Natural killer cell (primary cell): ENCODE results near the gene FFAR4. TPM values are rescaled to one million over a fixed set of nuclear protein-coding genes. Genes with fewer than 3 reads are reported as not detected.

Source experiments
- ATAC-seq, 3 donors: fragments of 150-1000 bp in 2 of 3; fragments of 200-7000 bp in 1 of 3; cut with Tn5 transposase; 1 replicate in 1 of 3; 2 replicates in 2 of 3; pipeline ENCODE4 v1.10.0; 2021; ENCODE audit warnings: mild to moderate bottlenecking in 2 of 3, moderate library complexity in 2 of 3
- DNase-seq, 2 donors: peaks; one replicate each; pipeline versions ENCODE4 v3.0.0 to v3.0.0-alpha.2; 2013 to 2021; ENCODE audit warnings: mixed read lengths in 1 of 2
- H3K27ac ChIP-seq: one replicate; pipeline ENCODE4 v1.5.1; 2013; ENCODE audit warnings: mild to moderate bottlenecking, low read length
- H3K27me3 ChIP-seq: one replicate; pipeline ENCODE4 v1.6.1; 2013; ENCODE audit warnings: low read length; ENCODE audit not compliant: control insufficient read depth, insufficient read depth
- H3K36me3 ChIP-seq: one replicate; pipeline ENCODE4 v1.6.1; 2013; ENCODE audit warnings: low read length; ENCODE audit not compliant: control insufficient read depth, insufficient read depth
- H3K4me1 ChIP-seq: one replicate; pipeline ENCODE4 v1.6.1; 2013; ENCODE audit warnings: low read length; ENCODE audit not compliant: control insufficient read depth, insufficient read depth
- H3K4me3 ChIP-seq: one replicate; pipeline ENCODE4 v1.5.1; 2013; ENCODE audit warnings: low read length
- H3K9me3 ChIP-seq: one replicate; pipeline ENCODE4 v1.6.1; 2013; ENCODE audit warnings: low read length; ENCODE audit not compliant: control insufficient read depth, insufficient read depth
- H3K27ac Mint-ChIP-seq, 2 donors: one replicate each; pipeline ENCODE4 v1.8.0; 2022; ENCODE audit warnings: mild to moderate bottlenecking in 2 of 2, mixed read lengths in 2 of 2, moderate library complexity in 1 of 2
- H3K27me3 Mint-ChIP-seq, 2 donors: one replicate each; pipeline ENCODE4 v1.8.0; 2022; ENCODE audit warnings: low read depth in 2 of 2, mixed read lengths in 2 of 2
- H3K36me3 Mint-ChIP-seq: one replicate; pipeline ENCODE4 v1.8.0; 2022; ENCODE audit warnings: mixed read lengths
- H3K4me1 Mint-ChIP-seq, 2 donors: one replicate each; pipeline ENCODE4 v1.8.0; 2022; ENCODE audit warnings: mixed read lengths in 2 of 2
- H3K4me3 Mint-ChIP-seq: one replicate; pipeline ENCODE4 v1.8.0; 2022; ENCODE audit warnings: mild to moderate bottlenecking, moderate library complexity, mixed read lengths
- H3K9me3 Mint-ChIP-seq, 2 donors: one replicate each; pipeline ENCODE4 v1.8.0; 2022; ENCODE audit warnings: mixed read lengths in 2 of 2
- WGBS: methylation state at CpG from one replicate; pipeline ENCODE4 v1.1.7; 2013; ENCODE audit warnings: missing lambda C conversion rate; ENCODE audit not compliant: insufficient coverage; 5-methylcytosine and 5-hydroxymethylcytosine counted together
- intact Hi-C: fragments of 100-400 bp; cut with micrococcal nuclease; formaldehyde crosslinking; loops from one replicate; pipeline ENCODE4 v1.14.2; 2022
- total RNA-seq, 4 donors: library from RNA; stranded (reverse); fragments of 120-200 nt in 1 of 4; gene quantifications; one replicate each; pipeline versions ENCODE4 v1.2.3 to v1.2.4, GENCODE V29; 2013 to 2022
- TF ChIP-seq, protein P1 (sequence below): fragments of 200-600 bp; IDR thresholded peaks from one replicate; pipeline ENCODE4 v1.8.0; 2022; ENCODE audit warnings: antibody characterized with exemption

FFAR4 gene
- total RNA-seq, 3 donors from 2014 or later (not counting 1 experiment from before 2014, with no cell fraction given): not detected

DNA sequence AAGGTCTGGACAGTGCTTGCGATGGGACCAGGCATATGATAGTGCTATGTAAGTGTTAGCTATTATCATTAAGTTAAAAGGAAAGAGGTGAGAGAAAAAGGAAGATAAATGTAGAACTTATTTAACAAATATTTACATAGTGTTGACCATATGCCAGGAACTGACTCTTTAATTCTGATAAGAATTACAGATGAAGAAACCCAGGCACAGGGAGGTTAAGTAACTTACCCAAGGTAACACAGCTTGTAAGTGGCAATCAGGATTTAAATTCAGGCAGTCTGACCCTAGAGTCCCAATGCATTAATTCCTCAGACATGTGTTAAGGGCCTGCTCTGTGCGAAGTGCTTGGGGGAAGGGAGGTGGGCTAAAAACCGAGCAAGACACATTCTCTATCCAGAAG, 11.1 kb downstream of the FFAR4 start:
- Histone ChIP-seq H3K36me3 (no peaks in the 10 kb centered on the region), H3K4me3 (no peak overlapping the region), H3K27me3 (peaks cover under 1% of the 10 kb centered on the region), H3K27ac (no peak overlapping the region), H3K9me3 (no peaks in the 10 kb centered on the region), H3K4me1 (peaks cover 5% of the 10 kb centered on the region)
- intact Hi-C loops: no loop called here
- peaks cover 2 to 7% of the 10 kb centered on the region in 2 donors for H3K9me3 Mint-ChIP-seq
- H3K27me3 Mint-ChIP-seq: peaks cover 13 to 33% of the 10 kb centered on the region in 2 donors
- ATAC-seq (no peak), DNase-seq (no peak)
- 89% methylated on average over 3 of the region's 3 CpGs for WGBS
- H3K27ac Mint-ChIP-seq: no peak overlapping the region
- no peaks in the 10 kb centered on the region for H3K36me3 Mint-ChIP-seq
- TF ChIP-seq, protein P1, sequence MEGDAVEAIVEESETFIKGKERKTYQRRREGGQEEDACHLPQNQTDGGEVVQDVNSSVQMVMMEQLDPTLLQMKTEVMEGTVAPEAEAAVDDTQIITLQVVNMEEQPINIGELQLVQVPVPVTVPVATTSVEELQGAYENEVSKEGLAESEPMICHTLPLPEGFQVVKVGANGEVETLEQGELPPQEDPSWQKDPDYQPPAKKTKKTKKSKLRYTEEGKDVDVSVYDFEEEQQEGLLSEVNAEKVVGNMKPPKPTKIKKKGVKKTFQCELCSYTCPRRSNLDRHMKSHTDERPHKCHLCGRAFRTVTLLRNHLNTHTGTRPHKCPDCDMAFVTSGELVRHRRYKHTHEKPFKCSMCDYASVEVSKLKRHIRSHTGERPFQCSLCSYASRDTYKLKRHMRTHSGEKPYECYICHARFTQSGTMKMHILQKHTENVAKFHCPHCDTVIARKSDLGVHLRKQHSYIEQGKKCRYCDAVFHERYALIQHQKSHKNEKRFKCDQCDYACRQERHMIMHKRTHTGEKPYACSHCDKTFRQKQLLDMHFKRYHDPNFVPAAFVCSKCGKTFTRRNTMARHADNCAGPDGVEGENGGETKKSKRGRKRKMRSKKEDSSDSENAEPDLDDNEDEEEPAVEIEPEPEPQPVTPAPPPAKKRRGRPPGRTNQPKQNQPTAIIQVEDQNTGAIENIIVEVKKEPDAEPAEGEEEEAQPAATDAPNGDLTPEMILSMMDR: no peak
- H3K4me1 Mint-ChIP-seq: no peaks in the 10 kb centered on the region
- no peak overlapping the region for H3K4me3 Mint-ChIP-seq

DNA sequence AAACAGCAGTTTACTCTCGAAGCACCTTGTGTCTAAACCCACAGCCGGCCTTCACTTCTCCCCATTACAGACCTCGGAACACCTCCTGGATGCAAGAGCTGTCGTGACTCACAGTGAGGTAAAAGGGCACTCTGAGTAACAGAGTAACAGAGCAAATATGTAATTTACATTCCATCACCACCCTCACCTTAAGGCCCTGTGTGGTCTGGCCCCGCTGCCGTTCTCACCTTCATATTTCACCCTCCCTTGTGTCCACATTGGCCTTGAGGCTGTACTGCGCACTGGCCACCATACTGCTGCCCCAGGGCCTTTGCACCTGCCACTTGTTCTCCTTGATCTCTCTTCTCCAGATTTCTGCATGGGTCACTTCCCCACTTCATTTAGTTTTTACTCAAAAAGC, 12.6 kb downstream of the FFAR4 start:
- Histone ChIP-seq H3K9me3 (no peaks in the 10 kb centered on the region), H3K36me3 (no peaks in the 10 kb centered on the region), H3K4me1 (no peaks in the 10 kb centered on the region), H3K27ac (no peak overlapping the region), H3K27me3 (no peaks in the 10 kb centered on the region), H3K4me3 (no peak overlapping the region)
- peaks cover 2 to 7% of the 10 kb centered on the region in 2 donors for H3K9me3 Mint-ChIP-seq
- DNase-seq: no peak
- ATAC-seq: no peak
- 90% methylated on average over 7 of the region's 7 CpGs for WGBS
- H3K27me3 Mint-ChIP-seq: peaks cover 8 to 17% of the 10 kb centered on the region in 2 donors
- H3K4me1 Mint-ChIP-seq: no peaks in the 10 kb centered on the region
- H3K27ac Mint-ChIP-seq: no peak overlapping the region
- no peaks in the 10 kb centered on the region for H3K36me3 Mint-ChIP-seq
- intact Hi-C loops: no loop called here
- TF ChIP-seq, protein P1: no peak
- no peak overlapping the region for H3K4me3 Mint-ChIP-seq

GRCh38 chr10:93579985-93580711, 13.7 kb downstream of the FFAR4 start:
- H3K4me1 Mint-ChIP-seq: no peaks in the 10 kb centered on the region
- WGBS: 83% methylated on average over 3 of the region's 3 CpGs
- H3K27ac Mint-ChIP-seq: no peak overlapping the region
- H3K27ac ChIP-seq: no peak overlapping the region
- H3K9me3 ChIP-seq: no peaks in the 10 kb centered on the region
- no peak overlapping the region for H3K4me3 Mint-ChIP-seq
- no peaks in the 10 kb centered on the region for H3K4me1 ChIP-seq
- peaks cover 8 to 15% of the 10 kb centered on the region in 2 donors for H3K27me3 Mint-ChIP-seq
- TF ChIP-seq, protein P1: no peak
- intact Hi-C loops: no loop called here
- ATAC-seq (no peak), DNase-seq (no peak)
- no peak overlapping the region for H3K4me3 ChIP-seq
- H3K36me3 ChIP-seq: no peaks in the 10 kb centered on the region
- no peaks in the 10 kb centered on the region for H3K27me3 ChIP-seq
- no peaks in the 10 kb centered on the region for H3K36me3 Mint-ChIP-seq
- H3K9me3 Mint-ChIP-seq: peaks cover 2 to 7% of the 10 kb centered on the region in 2 donors

GRCh38 chr10:93580828-93581227, 14.4 kb downstream of the FFAR4 start:
- no peak overlapping the region for H3K27ac ChIP-seq
- intact Hi-C loops: no loop called here
- H3K4me3 Mint-ChIP-seq: no peak overlapping the region
- H3K27ac Mint-ChIP-seq: no peak overlapping the region
- no peaks in the 10 kb centered on the region for H3K27me3 ChIP-seq
- H3K36me3 ChIP-seq: no peaks in the 10 kb centered on the region
- no peak for ATAC-seq
- H3K4me1 ChIP-seq: no peaks in the 10 kb centered on the region
- 85% methylated on average over 6 of the region's 6 CpGs for WGBS
- no peaks in the 10 kb centered on the region for H3K9me3 ChIP-seq
- no peaks in the 10 kb centered on the region for H3K4me1 Mint-ChIP-seq
- DNase-seq: no peak
- no peak overlapping the region for H3K4me3 ChIP-seq
- peaks cover 8 to 15% of the 10 kb centered on the region in 2 donors for H3K27me3 Mint-ChIP-seq
- peaks cover 2 to 7% of the 10 kb centered on the region in 2 donors for H3K9me3 Mint-ChIP-seq
- TF ChIP-seq, protein P1: no peak
- H3K36me3 Mint-ChIP-seq: no peaks in the 10 kb centered on the region
